ENCODE results near the gene CBX6.
"Not testable (repeated sequence)": the region's sequence is repeated elsewhere in the genome, so short reads cannot be mapped to it uniquely, and the experiment has no call there.

The CBX6 gene

DNA sequence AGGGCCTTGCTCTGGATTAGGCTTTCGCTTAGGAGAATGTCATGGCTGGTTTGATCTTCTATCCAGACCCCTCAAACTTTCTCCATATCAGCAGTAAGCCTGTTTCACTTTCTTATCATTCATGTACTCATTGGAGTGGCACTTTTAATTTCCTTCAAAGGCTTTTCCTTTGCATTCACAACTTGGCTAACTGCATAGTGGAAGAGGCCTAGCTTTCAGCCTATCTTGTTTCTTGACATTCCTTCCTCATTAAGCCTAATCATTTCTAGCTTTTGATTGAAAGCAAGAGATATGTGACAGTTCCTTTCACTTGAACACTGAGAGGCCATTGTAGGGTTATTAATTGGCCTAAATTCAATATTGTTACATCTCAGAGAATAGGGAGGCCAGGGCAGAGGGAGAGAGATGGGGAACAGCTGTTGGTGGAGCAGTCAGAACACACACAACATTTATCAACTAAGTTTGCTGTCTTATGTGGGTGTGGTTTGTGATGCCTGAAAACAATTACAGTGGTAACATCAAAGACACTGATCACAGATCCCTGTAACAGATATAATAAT is 47.7 kb upstream of the CBX6 start:
- Histone ChIP-seq H3K79me2 (ENCODE audit: insufficient read depth, low read length) (no peaks in the 10 kb centered on the region), H3K9me2 (replicated peaks; ENCODE audit: low read depth, low read length) (no peaks in the 10 kb centered on the region), H4K20me1 (ENCODE audit: insufficient read depth, low read length, poor library complexity, severe bottlenecking) (no peaks in the 10 kb centered on the region), H3K4me1 (ENCODE audit: insufficient read depth, low read length, poor library complexity, severe bottlenecking) (no peaks in the 10 kb centered on the region), H3K36me3 (ENCODE audit: insufficient read depth, low read length) (no peaks in the 10 kb centered on the region), H2AFZ (ENCODE audit: low read length) (no peak overlapping the region), H3K27me3 (ENCODE audit: insufficient read depth, low read length, poor library complexity, severe bottlenecking) (no peaks in the 10 kb centered on the region), H3K4me2 (ENCODE audit: low read depth, low read length, poor library complexity, severe bottlenecking) (no peak overlapping the region), H3K9me3 (ENCODE audit: insufficient read depth, low read depth, low read length) (no peaks in the 10 kb centered on the region), H3K4me3 (ENCODE audit: low read length, poor library complexity, severe bottlenecking) (no peak overlapping the region), H3F3A (ENCODE audit: low read depth) (no peaks in the 10 kb centered on the region), H3K9ac (ENCODE audit: low read depth, low read length, poor library complexity, severe bottlenecking) (no peak overlapping the region)
- TF ChIP-seq, protein P1, sequence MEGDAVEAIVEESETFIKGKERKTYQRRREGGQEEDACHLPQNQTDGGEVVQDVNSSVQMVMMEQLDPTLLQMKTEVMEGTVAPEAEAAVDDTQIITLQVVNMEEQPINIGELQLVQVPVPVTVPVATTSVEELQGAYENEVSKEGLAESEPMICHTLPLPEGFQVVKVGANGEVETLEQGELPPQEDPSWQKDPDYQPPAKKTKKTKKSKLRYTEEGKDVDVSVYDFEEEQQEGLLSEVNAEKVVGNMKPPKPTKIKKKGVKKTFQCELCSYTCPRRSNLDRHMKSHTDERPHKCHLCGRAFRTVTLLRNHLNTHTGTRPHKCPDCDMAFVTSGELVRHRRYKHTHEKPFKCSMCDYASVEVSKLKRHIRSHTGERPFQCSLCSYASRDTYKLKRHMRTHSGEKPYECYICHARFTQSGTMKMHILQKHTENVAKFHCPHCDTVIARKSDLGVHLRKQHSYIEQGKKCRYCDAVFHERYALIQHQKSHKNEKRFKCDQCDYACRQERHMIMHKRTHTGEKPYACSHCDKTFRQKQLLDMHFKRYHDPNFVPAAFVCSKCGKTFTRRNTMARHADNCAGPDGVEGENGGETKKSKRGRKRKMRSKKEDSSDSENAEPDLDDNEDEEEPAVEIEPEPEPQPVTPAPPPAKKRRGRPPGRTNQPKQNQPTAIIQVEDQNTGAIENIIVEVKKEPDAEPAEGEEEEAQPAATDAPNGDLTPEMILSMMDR (conservative IDR thresholded peaks at IDR 0.05; ENCODE audit: low read length): no peak

DNA sequence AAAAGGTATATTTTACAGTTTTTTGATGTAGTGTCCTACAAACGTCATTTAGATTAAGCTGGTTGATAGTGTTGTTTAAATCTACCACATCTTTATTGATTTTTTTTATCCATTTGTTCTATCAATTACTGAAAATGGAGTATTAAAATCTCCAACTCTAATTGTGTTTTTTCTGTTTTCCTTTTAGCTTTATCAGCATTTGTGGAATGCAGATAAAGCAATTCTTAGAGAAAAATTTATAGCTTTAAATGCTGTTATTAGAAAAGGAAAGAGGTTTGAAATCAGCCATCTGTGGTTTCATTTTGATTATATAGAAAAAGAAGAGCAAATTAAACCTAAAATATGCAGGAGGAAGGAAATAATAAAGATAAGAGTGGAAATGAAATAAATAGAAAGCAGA is 39.4 kb upstream of the CBX6 start:
- no peaks in the 10 kb centered on the region for H3K9me3 ChIP-seq (ENCODE audit: insufficient read depth, low read depth, low read length)
- H3K27me3 ChIP-seq (ENCODE audit: insufficient read depth, low read length, poor library complexity, severe bottlenecking): no peaks in the 10 kb centered on the region
- no peak overlapping the region for H3K9ac ChIP-seq (ENCODE audit: low read depth, low read length, poor library complexity, severe bottlenecking)
- peaks cover 5% of the 10 kb centered on the region for H3K4me1 ChIP-seq (ENCODE audit: insufficient read depth, low read length, poor library complexity, severe bottlenecking)
- no peaks in the 10 kb centered on the region for H3K79me2 ChIP-seq (ENCODE audit: insufficient read depth, low read length)
- no peaks in the 10 kb centered on the region for H4K20me1 ChIP-seq (ENCODE audit: insufficient read depth, low read length, poor library complexity, severe bottlenecking)
- TF ChIP-seq EZH2phosphoT487 (IDR thresholded peaks at IDR 0.05; ENCODE audit: borderline replicate concordance): no peak
- no peak overlapping the region for H3K4me3 ChIP-seq (ENCODE audit: low read length, poor library complexity, severe bottlenecking)
- H3K4me2 ChIP-seq (ENCODE audit: low read depth, low read length, poor library complexity, severe bottlenecking): no peak overlapping the region
- H3K36me3 ChIP-seq (ENCODE audit: insufficient read depth, low read length): no peaks in the 10 kb centered on the region
- H3F3A ChIP-seq (ENCODE audit: low read depth): no peaks in the 10 kb centered on the region
- no peaks in the 10 kb centered on the region for H3K9me2 ChIP-seq (replicated peaks; ENCODE audit: low read depth, low read length)
- no peak overlapping the region for H2AFZ ChIP-seq (ENCODE audit: low read length)

DNA sequence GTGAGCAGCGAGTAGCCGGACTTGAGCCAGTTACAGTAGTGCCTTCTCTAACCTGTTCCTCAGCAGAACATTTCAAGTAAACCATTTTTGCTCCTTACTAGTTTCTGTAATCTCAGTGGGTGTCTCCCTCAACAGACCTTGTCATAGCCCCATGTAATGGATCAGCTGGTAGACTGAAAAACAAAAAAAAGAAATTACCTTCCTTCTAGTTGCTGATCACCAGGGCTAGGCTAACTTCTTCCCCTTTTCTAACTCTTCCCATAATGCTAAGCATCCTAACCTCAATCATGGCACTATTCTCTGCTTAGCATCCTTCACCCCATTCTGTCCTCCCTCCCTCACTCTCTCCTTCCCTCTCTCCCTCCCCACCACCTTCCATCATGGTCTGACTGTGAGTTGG is 35.8 kb upstream of the CBX6 start:
- H3K9me3 ChIP-seq (ENCODE audit: insufficient read depth, low read depth, low read length): no peaks in the 10 kb centered on the region
- no peaks in the 10 kb centered on the region for H3K27me3 ChIP-seq (ENCODE audit: insufficient read depth, low read length, poor library complexity, severe bottlenecking)
- no peak overlapping the region for H3K9ac ChIP-seq (ENCODE audit: low read depth, low read length, poor library complexity, severe bottlenecking)
- no peak overlapping the region for H2AFZ ChIP-seq (ENCODE audit: low read length)
- H3K9me2 ChIP-seq (replicated peaks; ENCODE audit: low read depth, low read length): no peaks in the 10 kb centered on the region
- no peak for TF ChIP-seq EZH2phosphoT487 (IDR thresholded peaks at IDR 0.05; ENCODE audit: borderline replicate concordance)
- TF ChIP-seq, protein P1 (conservative IDR thresholded peaks at IDR 0.05; ENCODE audit: low read length): no peak
- no peaks in the 10 kb centered on the region for H3K36me3 ChIP-seq (ENCODE audit: insufficient read depth, low read length)
- H3K79me2 ChIP-seq (ENCODE audit: insufficient read depth, low read length): no peaks in the 10 kb centered on the region
- no peak overlapping the region for H3K4me2 ChIP-seq (ENCODE audit: low read depth, low read length, poor library complexity, severe bottlenecking)
- no peak overlapping the region for H3K4me3 ChIP-seq (ENCODE audit: low read length, poor library complexity, severe bottlenecking)
- peaks cover 5% of the 10 kb centered on the region for H3K4me1 ChIP-seq (ENCODE audit: insufficient read depth, low read length, poor library complexity, severe bottlenecking)
- no peaks in the 10 kb centered on the region for H4K20me1 ChIP-seq (ENCODE audit: insufficient read depth, low read length, poor library complexity, severe bottlenecking)
- no peaks in the 10 kb centered on the region for H3F3A ChIP-seq (ENCODE audit: low read depth)

DNA sequence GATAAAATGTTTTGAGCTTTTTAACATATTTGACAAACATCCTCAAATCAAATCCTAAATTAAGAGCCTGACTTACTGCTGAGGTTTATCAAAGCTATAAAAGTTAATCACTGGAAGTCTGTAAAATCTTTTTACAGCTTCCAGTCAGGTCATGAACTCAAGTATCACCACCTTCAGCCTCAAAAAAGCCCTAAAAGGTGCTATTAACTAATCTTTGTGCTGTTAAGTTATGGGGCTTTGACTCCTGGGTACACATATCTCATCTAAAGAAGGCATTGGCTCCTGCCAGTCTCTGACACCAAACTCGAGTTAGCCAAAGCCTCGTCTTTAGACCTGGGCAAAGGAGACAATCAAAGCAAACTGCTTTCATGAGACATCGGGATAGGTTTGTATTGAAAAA is 34.0 kb upstream of the CBX6 start:
- H3K79me2 ChIP-seq (ENCODE audit: insufficient read depth, low read length): no peaks in the 10 kb centered on the region
- no peaks in the 10 kb centered on the region for H3K27me3 ChIP-seq (ENCODE audit: insufficient read depth, low read length, poor library complexity, severe bottlenecking)
- H3F3A ChIP-seq (ENCODE audit: low read depth): no peaks in the 10 kb centered on the region
- H3K9me2 ChIP-seq (replicated peaks; ENCODE audit: low read depth, low read length): no peaks in the 10 kb centered on the region
- no peaks in the 10 kb centered on the region for H4K20me1 ChIP-seq (ENCODE audit: insufficient read depth, low read length, poor library complexity, severe bottlenecking)
- H3K4me1 ChIP-seq (ENCODE audit: insufficient read depth, low read length, poor library complexity, severe bottlenecking): peaks cover 13% of the 10 kb centered on the region
- H3K4me3 ChIP-seq (ENCODE audit: low read length, poor library complexity, severe bottlenecking): no peak overlapping the region
- no peak overlapping the region for H3K4me2 ChIP-seq (ENCODE audit: low read depth, low read length, poor library complexity, severe bottlenecking)
- no peak overlapping the region for H2AFZ ChIP-seq (ENCODE audit: low read length)
- TF ChIP-seq, protein P1 (conservative IDR thresholded peaks at IDR 0.05; ENCODE audit: low read length): no peak
- no peak for TF ChIP-seq EZH2phosphoT487 (IDR thresholded peaks at IDR 0.05; ENCODE audit: borderline replicate concordance)
- no peaks in the 10 kb centered on the region for H3K36me3 ChIP-seq (ENCODE audit: insufficient read depth, low read length)
- no peaks in the 10 kb centered on the region for H3K9me3 ChIP-seq (ENCODE audit: insufficient read depth, low read depth, low read length)
- no peak overlapping the region for H3K9ac ChIP-seq (ENCODE audit: low read depth, low read length, poor library complexity, severe bottlenecking)

DNA sequence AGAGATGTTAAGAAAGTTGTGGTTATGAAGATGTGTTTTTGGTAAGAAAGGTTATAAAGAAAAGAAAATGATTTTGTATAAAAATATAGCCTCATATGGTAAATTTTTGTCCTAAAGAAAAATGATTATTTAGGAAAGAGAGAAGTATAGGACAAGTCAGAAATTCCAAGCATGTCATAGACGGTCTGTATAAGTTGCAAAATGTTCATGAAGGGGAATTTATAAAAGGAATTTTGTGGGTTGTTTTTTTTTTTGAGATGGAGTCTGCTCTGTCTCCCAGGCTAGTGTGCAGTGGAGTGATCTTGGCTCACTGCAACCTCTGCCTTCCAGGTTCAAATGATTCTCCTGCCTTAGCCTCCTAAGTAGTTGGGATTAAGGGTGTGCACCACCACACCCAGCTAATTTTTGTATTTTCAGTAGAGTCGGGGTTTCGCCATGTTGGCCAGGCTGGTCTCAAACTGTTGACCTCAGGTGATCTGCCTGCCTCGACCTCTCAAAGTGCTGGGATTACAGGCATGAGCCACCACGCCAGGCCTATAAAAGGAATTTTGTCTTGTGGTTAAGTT is 32.1 kb upstream of the CBX6 start:
- H3K4me3 ChIP-seq (ENCODE audit: low read length, poor library complexity, severe bottlenecking); H3K4me2 ChIP-seq (ENCODE audit: low read depth, low read length, poor library complexity, severe bottlenecking): not testable (repeated sequence)

More for the DNA sequence above, 32.1 kb upstream of the CBX6 start:
- H3K79me2 ChIP-seq (ENCODE audit: insufficient read depth, low read length); H3K9ac ChIP-seq (ENCODE audit: low read depth, low read length, poor library complexity, severe bottlenecking); H3K9me3 ChIP-seq (ENCODE audit: insufficient read depth, low read depth, low read length); H2AFZ ChIP-seq (ENCODE audit: low read length); H4K20me1 ChIP-seq (ENCODE audit: insufficient read depth, low read length, poor library complexity, severe bottlenecking); H3K9me2 ChIP-seq (replicated peaks; ENCODE audit: low read depth, low read length); H3K27me3 ChIP-seq (ENCODE audit: insufficient read depth, low read length, poor library complexity, severe bottlenecking); H3K36me3 ChIP-seq (ENCODE audit: insufficient read depth, low read length); H3F3A ChIP-seq (ENCODE audit: low read depth): not testable (repeated sequence)
- H3K4me1 ChIP-seq (ENCODE audit: insufficient read depth, low read length, poor library complexity, severe bottlenecking): peaks cover 24% of the 10 kb centered on the region

Data from Loucy (cell line).